HG03354 (cell line): Measurements from ENCODE around the gene RIN1.
"Not testable (repeated sequence)": the region's sequence is repeated elsewhere in the genome, so short reads cannot be mapped to it uniquely, and the experiment has no call there.

Experiments
- ATAC-seq: cut with Tn5 transposase; IDR thresholded peaks from one replicate; pipeline ENCODE4 v1.9.1; 2021; ENCODE audit warnings: mild to moderate bottlenecking; ENCODE audit not compliant: unreplicated experiment, poor library complexity, severe bottlenecking

The RIN1 gene

DNA sequence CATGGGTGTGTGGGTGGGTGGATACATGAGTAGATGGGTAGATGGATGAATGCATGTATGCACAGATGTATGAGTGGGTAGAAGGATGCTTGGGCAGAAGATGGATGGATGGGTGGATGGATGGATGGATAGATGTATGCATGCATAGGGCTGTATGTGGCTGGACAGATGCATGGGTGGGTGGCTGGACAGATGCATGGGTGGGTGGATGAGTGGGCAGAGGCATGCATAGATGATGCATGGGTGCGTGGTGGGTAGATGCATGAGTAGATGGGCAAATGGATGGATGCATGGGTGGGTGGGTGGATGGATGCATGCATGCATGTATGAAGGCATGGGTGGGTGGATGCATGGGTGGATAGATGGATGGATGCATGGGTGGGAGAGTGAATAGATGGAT, 12.6 kb downstream of the RIN1 start:
- ATAC-seq = no peak

DNA sequence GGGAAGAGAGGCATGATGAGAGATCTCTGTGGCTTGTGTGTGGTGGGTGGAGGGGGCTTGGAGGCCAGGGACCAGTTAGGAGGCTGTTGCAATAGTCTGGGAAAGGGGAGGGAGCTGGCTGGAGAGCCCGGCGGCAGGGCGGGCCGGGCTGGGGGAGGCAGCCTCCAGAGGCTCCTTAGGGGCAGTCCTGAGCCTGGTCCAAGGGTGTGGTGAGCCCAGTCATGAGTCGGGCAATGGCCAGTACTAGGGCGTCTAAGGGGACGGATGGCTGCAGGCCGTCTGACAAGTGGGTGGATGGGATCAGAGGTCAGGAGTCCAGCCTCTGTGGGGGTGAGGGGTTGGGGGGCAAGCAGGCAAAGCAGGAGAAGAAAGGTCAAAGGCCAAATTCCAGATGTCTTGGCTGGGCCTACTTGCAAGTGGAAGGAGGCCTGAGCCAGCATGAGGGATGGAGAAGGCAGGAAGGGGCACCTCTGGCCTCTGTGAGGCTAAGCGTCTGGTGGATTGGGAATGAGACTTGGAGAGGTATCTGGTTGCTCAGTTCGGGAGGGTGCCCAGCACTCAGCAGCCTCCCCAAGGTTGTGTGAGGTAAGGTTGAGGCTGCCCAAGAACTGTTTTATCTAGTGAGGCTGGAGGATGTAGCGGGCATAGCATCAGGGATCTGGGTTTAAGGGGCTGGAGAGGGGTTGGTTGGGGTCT, 13.4 kb downstream of the RIN1 start:
- ATAC-seq = no peak

DNA sequence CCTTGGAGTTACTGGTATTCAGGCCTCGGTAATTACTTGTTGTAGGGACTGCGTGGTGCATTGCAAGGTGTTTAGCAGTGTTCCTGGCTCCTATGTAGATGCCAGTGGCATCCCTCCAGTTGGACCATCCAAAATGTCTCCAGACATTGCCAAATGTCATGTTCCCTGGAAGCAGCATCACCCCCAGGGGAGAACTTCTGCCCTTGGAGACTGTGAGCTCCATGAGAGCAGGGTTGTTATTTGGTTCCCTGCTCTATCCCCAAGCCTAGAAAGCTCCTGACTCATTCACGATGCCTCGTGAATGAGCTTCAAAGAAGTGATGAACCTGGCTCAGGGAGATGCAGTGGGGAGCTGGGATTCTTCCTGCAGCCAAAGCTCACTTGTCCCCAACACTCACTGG, 14.6 kb downstream of the RIN1 start:
- no peak for ATAC-seq

DNA sequence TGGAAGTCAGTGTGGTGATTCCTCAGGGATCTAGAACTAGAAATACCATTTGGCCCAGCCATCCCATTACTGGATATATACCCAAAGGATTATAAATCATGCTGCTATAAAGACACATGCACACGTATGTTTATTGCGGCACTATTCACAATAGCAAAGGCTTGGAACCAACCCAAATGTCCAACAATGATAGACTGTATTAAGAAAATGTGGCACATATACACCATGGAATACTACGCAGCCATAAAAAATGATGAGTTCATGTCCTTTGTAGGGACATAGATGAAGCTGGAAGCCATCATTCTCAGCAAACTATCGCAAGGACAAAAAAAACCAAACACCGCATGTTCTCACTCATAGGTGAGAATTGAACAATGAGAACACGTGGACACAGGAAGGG, 15.5 kb downstream of the RIN1 start:
- ATAC-seq = not testable (repeated sequence)

DNA sequence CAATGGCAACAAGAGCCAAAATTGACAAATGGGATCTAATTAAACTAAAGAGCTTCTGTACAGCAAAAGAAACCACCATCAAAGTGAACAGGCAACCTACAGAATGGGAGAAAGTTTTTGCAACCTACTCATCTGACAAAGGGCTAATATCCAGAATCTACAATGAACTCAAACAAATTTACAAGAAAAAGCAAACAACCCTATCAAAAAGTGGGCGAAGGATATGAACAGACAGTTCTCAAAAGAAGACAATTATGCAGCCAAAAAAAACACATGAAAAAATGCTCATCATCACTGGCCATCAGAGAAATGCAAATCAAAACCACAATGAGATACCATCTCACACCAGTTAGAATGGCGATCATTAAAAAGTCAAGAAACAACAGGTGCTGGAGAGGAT, 15.9 kb downstream of the RIN1 start:
- not testable (repeated sequence) for ATAC-seq

DNA sequence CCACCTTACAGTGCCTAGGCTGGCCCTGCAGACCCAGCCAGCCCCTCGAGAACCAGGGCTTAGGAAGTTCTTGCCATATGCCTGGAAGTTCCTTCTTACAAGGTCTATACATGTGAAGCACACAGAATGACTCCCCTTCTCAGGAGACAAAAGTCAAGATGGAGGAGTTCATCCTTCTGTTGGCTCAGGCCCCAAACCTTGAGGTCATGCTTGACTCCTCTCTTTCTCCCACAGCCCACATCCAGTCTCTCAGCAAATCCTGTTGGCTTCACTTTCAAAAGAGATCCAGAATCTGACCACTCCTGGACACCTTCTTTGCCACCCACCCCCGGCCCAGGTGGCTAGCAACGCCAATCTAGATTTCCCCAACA, 17.6 kb downstream of the RIN1 start:
- no peak for ATAC-seq

DNA sequence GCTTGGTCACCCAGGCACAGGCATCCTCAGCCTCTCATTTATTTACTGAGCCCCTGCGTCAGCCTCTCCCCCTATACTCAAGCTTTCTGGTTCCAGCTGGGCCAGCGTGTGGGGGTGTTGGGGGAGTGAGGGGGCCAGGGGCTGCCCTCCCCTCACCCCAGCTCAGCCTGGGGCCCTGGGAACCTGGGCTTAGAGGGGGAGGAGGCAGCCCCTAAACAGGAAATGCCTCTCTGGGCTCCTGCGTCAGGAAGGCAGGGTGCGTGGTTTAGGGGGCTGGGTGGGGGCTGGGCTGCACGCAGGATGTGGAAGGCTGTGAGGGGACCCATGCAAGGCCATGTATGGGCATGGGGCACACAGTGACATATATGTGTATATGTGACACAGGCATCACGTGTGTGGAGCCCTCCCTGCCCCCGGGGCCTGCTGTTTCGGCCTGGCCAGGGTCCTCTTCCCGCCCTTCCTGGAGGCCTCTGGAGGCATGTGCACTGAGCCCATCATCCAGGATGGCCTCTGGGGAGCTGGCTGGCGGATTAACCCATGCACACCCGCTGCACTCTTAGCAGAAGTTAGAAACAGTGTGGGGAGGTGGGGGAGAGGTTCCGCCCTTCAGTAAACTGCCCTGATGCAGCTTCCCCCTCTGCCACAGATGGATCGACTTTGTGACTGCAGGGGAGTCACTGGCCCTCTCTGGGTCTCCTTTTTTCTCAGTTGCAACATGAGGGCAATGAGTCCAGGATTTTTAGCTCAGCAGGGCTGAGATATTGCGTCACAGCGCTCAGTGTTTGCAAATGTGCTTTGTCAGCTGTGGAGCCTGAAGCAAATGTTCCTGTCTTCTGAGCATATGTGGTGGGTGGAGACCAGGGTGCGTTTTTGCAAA, 18.3 kb downstream of the RIN1 start:
- ATAC-seq = peak; percentile 42

DNA sequence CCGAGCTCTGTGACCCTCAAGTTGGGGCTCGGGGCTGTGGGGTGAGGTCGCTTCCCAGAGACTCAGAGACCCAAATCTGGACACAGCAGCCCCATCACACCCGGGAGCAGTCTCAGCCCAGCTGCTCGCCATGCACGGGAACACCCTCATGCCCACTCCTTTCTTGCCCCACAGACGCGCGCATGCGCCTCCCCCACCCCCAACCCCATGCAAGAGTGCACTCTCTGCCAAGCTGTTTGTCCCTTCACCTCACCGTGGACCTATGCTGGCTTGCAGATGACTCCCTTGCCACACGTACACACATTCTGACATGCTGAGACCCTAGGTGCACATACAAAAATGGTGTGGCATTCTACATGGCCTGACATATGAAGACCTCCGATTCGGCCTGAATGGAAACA, 18.9 kb downstream of the RIN1 start:
- no peak for ATAC-seq

DNA sequence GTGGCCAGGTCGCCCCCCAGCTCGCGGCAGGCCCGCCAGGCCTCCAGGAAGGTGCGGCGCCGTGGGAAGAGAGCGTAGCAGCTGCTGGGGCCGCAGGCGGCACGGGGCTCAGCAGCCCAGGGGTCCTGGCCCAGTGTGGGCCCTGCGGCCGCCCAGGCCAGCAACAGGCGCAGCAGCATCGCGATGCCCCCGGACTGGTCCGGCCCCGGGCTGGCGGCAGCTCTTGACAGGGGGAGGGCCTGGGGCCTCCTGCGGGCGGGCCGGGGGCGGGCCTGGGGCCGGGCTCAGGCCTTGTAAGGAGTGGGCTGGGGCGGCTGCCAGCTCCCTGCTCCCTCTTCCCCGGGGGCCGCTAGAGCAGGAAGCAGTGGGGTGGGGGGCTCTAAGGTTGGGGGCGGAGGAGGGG, 19.4 kb downstream of the RIN1 start, which contains the start of gene CD248:
Gene CD248 (minus strand): TSS at position 196 of the 403 bp plus-strand sequence. CDS start 17 bp downstream, at position 179.
- ATAC-seq = no peak

DNA sequence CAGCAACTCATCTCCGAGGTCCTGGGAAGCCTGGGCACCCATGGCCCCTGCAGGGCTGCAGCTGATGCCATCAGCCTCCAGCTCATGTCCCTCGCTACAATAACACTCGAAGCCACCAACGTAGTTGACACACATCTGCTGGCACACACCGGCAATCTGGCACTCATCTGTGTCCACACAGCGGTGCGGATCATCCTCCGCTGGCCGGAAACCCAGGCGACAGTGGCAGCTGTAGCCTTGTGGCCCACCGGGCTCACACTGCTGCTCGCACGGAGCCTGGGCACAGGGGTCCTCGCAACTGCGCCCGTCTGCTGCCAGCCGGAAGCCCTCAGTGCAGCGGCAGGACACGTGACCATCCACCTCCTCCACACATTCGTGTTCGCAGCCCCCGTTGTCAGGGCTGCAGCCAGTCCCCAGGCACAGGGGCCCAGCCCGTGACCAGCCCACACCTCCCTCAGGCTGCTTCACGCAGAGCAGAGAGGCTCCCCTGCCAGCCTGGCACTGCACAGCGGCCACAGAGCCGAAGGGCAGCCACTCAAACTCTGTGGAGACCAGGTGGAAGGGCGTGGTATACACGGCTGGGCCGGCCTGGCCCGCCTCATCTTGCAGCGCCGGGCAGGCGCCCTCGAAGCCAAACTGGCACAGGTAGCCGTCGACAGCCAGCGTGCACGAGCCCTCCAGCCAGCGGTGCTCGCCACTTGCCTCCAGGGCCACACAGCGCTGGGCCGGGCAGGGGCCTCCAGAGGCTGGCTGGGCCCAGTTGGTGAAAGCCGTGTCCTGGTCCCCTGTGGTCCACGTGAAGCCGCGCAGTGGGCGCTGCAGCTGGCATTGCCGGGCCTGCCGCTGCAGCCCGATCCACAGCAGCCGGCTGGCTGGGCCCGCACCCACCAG, 20.1 kb downstream of the RIN1 start:
- no peak for ATAC-seq

DNA sequence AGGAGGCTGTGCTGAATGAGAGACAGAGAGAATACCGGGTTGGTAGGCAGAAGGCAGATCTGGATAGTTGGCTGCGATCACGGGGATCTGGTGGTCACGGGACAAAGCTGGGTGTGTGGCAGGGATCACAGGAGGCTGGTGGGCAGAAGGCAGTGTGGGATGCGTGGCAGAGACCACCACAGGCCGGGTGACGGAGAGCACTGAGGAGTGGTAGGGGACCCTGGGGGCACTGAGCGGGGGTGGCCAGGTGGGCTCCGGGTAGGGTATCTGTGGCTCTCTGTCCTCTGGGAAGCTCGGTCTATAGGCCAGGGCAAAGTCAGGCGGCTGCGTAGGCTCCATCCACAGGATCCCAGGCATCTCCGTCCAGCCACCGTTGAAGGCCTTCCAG, 20.7 kb downstream of the RIN1 start:
- no peak for ATAC-seq

DNA sequence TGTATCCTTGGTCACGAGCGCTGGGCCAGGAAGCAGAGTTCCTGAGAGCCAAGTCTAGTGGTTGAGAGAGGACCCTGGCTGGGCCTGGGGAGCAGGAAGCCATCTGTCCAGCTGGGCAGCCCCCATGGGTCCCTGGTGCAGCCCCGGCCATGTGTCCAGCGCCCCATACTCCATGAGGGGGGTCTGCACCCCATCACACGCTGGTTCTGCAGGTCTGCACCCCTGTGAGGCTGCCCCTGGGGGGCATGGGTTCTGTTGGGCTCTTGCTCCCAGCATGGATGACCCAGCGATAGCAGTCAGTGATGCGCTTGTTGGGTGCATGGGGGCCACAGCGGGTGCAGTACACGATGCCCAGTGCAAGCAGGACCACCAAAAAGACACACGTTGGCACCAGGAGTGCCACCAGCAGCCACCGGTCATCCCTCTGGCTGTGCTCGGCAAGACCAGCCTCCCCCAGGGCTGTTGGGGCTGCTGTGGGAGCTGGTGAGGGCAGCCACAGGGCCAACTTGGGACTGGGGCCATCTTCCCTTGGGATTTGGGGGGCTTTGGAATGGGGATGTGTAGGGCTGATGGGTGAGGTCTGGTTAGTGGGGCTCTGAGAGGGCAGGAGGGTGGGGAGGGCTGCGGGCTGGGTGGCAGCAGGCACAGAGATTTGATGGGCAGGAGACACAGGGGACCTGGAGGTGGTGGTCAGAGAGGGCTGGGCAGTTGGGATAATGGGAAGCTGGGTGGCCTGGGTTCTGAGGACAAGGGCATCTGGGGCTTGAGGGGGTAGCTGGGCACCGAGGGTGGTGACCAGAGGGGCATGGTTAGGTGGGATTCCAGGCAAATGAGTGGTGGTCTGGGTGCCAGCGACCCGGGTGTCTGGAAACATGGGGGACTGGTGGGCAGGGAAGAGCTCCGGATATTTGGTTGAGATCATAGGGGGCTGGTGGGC, 21.4 kb downstream of the RIN1 start:
- no peak for ATAC-seq

DNA sequence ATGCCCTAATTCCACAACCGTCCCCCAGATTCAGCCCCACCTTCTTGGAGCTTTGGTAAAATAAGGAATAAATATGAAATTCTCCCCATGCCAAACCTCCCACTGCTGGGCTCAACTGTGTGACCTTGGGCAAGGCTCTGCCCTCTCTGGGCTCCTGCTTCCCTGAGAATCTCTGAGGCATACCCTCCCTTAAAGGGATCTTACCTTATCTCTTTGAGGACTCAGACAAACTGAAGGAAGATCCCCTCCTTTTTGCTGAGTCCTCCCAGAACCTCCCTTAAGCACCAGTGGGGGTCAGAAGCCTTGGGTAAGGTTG, 22.1 kb downstream of the RIN1 start:
- no peak for ATAC-seq

DNA sequence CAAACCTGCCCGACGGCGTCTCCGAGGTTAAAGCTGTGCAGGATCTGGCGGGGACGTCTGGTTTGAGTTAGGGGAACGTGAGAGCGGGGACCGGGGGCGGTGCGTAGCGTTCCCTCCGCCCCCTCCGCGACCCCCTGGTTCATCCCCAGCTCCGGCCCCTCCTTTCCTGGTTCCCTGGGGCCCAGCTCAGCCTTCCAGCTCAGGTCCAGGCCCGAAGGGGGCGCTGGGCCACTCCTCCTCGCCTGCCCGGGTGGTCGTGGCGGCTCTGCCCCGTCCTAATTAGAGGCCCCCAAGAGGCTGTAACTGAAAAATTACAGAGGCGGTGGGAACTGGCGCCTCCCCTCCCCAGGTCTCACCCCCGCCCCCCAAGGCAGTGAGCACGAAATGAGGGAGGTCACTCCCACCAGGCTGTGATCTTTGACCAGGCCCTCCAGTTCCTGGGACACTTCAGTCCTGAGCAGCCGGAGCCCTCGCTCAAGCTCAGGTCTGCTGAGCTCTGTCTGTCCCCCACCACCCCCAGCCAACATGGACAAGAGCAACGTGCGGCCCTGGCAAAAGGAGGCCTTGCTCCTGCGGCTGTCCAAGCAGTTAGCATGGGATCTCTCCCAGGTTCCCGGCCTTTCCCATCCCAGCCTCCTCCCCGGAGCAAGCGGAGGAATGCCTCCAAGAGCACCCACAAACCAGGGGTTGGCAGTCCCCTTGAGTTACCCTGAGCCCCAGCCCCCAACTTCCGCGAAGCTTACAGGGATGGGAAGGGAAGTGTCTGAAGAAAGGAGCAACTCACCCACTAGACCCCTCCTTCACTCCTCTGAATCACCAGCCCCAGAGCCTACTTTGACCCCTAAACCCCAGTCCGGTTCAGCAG, 22.7 kb downstream of the RIN1 start:
- no peak for ATAC-seq

DNA sequence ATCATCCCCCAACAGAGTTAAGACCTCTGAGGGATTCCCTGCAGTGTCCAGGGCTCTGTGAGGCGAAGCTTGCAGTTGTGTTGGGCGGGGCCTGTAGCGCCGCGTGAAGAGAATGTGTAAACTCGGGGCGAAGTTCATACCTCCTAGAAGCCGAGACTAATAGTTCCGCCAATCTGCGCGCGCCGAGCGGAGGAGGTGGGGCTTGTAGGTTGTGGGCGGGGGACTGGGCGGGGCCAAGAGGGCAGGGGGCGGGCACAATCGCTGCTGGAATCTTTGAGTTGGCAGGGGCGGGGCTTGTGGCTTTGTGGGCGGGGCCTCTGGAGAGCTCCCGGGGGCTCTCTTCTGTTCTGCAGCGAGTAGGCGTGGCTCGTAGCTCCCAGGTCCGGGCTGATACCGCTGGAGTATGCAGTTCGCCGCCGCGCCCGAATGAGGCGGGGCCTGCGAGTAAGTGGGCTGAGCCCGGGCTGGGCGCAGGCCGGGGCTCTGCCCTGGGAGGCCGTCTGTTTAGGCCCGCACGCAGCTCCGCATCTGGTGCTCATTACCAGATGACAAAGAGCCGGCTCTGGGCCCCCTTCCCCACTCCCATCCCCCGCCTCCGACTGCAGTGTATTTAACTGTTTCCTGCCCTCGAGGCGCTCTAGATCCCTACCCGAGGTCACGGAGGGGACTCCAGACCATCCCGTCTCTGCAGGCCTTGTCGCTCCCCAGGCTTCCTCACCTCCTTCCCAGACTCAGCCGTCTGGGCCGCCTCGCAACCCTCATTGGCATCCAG, 23.5 kb downstream of the RIN1 start:
- ATAC-seq = peak; percentile 58

DNA sequence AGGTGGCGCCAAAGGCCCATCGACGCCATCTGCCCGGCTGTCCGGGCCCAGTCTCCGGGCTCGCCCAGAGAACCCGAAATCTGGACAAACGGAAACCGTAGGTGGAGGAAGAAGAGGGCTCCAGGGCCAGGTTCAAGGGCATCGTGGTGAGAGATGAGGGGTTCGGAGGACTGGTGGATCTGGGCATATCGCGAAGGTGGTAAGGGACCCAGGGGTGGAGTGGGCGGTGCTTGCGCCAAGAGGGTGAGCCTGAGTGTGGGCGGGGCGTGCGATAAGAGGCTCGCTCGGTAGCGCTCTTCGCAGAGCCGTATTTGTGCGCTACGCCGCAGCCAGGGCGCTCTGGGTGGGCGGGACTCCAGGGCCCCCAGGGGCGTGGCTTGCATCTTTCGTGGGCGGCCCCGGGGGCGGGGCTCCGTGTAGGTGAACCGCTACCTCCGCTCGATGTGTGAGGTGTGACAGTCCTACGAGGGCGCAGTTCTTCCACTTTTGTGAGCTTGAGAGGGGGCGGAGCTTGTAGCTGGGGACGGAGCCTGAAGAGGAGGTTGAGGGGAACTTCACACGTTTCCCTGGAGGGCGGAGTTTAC, 24.2 kb downstream of the RIN1 start:
- ATAC-seq = peak; percentile 76

DNA sequence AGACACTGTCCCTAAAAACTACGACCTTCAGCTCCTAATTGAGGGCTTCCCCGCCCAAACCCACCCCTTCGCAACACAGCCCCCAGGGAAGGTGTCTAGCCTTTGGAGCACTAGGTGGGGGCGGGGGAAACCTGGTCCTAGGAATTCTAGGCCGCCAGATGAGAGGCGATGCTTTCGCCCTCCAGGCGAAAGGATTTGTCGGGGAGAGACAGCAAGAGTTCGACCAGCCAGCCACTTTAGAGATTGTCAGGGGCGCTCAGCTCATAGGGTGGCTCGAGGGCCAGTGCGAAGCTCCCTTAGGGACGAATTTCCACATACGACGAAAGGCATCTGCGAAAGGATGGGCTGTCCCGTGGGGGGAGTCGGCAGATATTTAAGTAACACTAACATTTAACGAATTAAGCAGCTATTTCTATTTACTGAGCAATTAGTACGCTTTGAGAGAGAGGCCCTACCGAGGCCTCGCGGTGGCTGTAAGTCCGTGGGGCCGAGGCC, 24.7 kb downstream of the RIN1 start:
- no peak for ATAC-seq
